C4-2B (cell line): Measurements from ENCODE around the gene PSD.

ENCODE experiments used
- H3K27ac ChIP-seq: fragments of 450-650 bp; 2 replicates; pipeline ENCODE4 v1.5.1; 2017
- ZFX ChIP-seq: fragments of 450-650 bp; IDR thresholded peaks from 2 replicates; pipeline ENCODE4 v1.6.1; 2017
- TF ChIP-seq, protein P1 (sequence below): fragments of 450-650 bp; conservative IDR thresholded peaks from 2 replicates; pipeline ENCODE4 v1.5.1; 2017; ENCODE audit warnings: mild to moderate bottlenecking

Gene PSD

DNA sequence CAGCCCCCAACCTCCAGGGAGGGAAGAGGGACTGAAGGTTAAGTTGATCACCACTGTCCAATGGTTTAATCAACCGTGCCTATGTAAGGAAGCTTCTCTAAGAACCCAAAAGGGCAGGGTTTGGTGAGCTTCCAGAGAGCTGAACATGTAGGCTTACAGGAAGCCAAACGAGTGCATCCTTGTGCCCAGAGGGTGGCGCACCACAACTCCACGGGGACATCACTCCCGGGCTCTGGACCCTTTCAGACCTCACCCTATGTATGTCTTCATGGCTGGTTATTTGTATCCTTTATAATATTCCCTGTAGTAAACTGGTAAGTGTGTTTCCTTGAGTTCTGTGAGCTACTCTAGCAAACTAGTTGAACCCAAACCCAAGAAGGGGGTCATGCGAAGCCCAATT lies 34.5 kb downstream of the PSD start:
- TF ChIP-seq, protein P1, sequence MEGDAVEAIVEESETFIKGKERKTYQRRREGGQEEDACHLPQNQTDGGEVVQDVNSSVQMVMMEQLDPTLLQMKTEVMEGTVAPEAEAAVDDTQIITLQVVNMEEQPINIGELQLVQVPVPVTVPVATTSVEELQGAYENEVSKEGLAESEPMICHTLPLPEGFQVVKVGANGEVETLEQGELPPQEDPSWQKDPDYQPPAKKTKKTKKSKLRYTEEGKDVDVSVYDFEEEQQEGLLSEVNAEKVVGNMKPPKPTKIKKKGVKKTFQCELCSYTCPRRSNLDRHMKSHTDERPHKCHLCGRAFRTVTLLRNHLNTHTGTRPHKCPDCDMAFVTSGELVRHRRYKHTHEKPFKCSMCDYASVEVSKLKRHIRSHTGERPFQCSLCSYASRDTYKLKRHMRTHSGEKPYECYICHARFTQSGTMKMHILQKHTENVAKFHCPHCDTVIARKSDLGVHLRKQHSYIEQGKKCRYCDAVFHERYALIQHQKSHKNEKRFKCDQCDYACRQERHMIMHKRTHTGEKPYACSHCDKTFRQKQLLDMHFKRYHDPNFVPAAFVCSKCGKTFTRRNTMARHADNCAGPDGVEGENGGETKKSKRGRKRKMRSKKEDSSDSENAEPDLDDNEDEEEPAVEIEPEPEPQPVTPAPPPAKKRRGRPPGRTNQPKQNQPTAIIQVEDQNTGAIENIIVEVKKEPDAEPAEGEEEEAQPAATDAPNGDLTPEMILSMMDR, result no peak; the same call in 1 of the 2 replicates
- TF ChIP-seq ZFX, result no peak

DNA sequence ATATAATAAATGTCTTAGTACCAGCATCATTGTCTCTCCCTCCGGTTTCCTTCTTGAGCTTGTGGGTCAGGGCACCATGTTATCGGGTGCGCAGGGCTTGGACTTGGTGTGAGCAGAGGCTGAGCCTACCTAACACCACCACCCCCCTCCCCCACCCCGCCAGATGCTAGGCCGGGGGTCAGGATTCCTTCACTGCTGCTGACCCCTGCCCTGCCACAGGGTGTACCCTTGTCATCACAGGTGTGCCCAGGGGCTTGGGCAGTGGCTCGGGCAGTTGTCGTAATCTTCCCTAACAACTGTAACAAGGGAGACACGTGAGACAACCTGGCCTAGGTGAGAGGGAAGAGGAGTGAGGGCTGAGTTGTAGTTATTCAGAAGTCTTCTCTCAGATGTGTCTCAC lies 35.7 kb downstream of the PSD start:
- TF ChIP-seq ZFX, result no peak
- no peak overlapping the region for H3K27ac ChIP-seq

More for the DNA sequence above, 34.5 kb downstream of the PSD start:
- H3K27ac ChIP-seq, result no peak overlapping the region

DNA sequence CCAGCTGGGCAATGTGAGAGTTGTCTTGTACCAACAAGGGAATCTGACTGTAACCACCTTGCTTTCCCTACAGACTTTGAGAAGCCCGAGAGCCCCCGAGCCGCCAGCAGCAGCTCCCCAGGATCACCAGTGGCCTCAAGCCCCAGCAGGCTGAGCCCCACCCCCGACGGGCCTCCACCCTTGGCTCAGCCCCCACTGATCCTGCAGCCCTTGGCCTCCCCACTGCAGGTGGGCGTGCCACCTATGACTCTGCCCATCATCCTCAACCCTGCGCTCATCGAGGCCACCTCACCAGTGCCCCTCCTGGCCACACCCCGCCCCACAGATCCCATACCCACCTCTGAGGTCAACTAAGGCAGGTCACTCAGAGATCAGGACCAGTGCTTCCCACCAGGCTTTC lies 36.6 kb downstream of the PSD start:
- TF ChIP-seq, protein P1, result no peak
- TF ChIP-seq ZFX, result no peak
- no peak overlapping the region for H3K27ac ChIP-seq

DNA sequence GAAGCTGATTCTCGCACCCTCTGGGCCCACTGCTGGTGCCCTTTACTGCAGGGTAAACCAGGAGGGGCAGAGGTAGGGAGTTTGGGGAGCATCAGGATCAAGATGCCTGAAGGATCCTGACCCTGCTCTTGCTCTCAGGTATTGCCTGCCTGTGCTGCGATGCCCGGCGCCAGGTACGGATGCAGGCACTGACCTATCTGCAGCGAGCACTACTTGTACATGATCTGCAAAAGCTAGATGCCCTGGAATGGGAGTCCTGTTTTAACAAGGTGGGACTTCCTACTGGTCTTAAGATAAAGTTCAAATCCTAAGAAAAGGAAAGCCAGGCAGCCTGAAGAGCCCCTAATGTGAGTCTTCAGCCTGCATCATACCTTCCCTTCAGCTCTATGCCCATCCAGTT lies 39.2 kb downstream of the PSD start:
- TF ChIP-seq ZFX, result no peak
- TF ChIP-seq, protein P1, result no peak
- no peak overlapping the region for H3K27ac ChIP-seq

DNA sequence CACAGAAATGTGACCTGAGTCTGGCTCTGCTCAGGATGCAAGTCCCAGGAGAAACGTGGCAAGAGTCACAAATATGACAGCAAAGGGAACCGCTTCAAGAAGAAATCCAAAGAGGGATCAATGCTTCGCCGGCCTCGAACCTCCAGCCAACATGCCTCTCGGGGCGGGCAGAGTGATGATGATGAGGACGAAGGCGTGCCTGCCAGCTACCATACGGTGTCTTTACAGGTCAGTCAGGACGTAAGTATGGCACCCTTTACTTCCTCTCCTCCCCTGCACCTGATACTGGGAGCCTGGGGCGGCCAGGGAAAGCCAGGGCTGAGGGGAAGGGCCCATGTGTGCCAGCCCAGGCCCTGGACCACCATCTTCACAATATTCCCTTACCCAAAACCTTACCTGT lies 41.7 kb downstream of the PSD start:
- TF ChIP-seq, protein P1, result no peak
- no peak for TF ChIP-seq ZFX
- H3K27ac ChIP-seq, result no peak overlapping the region

DNA sequence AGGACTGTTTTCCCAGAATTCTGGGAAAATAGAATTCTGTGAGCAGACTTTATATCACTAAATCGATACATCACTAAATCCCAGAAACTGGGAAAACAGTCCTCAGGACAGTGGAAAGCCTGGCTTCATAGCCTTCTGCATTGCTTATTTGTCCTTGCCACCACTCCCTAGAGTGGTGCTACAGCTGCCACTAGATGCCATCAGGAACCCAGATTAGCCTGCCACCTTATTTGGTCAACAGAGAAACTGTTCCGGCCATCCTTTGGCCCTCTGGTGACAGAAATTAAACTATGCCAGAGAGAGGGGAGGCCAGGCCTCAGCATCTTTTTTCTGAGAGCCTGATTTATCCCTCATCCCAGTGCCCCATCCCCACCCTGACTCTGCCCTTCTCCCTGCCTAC lies 42.7 kb downstream of the PSD start:
- H3K27ac ChIP-seq, result no peak overlapping the region
- no peak for TF ChIP-seq ZFX
- TF ChIP-seq, protein P1, result no peak

DNA sequence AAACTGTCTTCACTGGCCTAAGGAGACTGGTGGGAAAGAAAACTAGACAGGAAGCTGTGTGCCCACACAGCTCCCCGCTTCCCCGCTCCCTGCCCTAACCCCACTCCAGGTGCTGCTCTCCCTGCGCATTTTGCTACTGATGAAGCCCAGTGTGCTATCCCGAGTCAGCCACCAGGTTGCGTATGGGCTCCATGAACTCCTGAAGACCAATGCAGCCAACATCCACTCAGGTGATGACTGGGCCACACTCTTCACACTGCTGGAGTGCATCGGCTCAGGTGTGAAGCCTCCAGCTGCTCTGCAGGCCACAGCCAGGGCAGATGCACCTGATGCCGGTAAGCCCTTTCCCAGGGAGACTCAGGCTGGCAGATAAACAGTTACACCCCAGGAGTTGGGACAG lies 43.3 kb downstream of the PSD start:
- TF ChIP-seq, protein P1, result no peak
- no peak for TF ChIP-seq ZFX
- no peak overlapping the region for H3K27ac ChIP-seq

DNA sequence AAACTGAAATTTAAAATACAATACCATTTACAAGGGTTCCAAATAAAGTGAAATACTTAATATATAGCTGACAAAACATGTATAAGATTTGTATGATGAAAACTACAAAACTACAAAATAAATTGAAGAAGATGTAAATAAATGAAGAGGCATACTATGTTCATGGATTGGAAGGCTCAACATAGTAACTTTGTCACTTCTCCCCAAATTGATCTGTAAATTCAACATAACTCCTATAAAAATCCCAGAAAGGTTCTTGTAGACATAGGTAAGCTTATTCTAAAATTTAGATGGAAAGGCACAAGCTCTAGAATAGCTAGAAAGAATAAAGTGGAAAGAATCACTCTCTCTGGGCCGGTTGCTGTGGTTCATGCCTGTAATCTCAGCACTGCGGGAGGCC lies 47.3 kb downstream of the PSD start:
- H3K27ac ChIP-seq, result no peak overlapping the region
- no peak for TF ChIP-seq ZFX
- TF ChIP-seq, protein P1, result no peak
